Adrenal gland (tissue), 5 donors: ENCODE measurements around the gene AHR.

Source experiments
- POLR2A ChIP-seq, 2 donors: fragments of 450-650 bp; IDR thresholded peaks; one replicate each; pipeline ENCODE4 v1.6.1; 2017; ENCODE audit warnings: antibody characterized with exemption in 2 of 2, mild to moderate bottlenecking in 2 of 2, moderate library complexity in 1 of 2
- TF ChIP-seq, protein P1 (sequence below), 6 experiments: fragments of 450-650 bp in 4 of 6; fragments of 200-600 bp in 2 of 6; sonication (generic) in 1 of 6; IDR thresholded peaks; 1 replicate in 5 of 6; 2 replicates in 1 of 6; pipeline versions ENCODE4 v1.5.1 to v1.8.0; 2016 to 2021; ENCODE audit warnings: antibody characterized with exemption in 6 of 6, mild to moderate bottlenecking in 2 of 6, moderate library complexity in 1 of 6
- donor health status: DM: no; HTN: no; CAD: no.

DNA sequence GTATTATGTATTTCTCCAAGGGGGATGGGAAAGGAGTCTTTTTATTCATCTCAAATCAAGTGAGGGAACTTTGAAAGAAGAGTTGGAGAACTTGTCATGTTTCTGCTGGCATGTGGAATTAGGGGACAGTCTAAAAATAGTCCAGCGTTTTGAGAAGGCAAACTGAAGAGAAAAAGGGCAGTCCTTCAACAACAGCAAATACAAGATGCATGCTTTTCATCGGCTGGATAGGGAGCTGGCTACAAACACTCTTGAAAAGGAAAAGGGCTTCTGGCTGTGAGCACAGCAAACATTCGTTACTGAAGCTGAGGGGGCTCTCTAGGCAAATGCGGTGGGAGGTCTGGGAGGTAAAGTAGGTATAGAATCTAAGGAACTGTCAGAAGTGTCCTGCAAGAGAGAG lies 91.9 kb downstream of the AHR start:
- TF ChIP-seq, protein P1, sequence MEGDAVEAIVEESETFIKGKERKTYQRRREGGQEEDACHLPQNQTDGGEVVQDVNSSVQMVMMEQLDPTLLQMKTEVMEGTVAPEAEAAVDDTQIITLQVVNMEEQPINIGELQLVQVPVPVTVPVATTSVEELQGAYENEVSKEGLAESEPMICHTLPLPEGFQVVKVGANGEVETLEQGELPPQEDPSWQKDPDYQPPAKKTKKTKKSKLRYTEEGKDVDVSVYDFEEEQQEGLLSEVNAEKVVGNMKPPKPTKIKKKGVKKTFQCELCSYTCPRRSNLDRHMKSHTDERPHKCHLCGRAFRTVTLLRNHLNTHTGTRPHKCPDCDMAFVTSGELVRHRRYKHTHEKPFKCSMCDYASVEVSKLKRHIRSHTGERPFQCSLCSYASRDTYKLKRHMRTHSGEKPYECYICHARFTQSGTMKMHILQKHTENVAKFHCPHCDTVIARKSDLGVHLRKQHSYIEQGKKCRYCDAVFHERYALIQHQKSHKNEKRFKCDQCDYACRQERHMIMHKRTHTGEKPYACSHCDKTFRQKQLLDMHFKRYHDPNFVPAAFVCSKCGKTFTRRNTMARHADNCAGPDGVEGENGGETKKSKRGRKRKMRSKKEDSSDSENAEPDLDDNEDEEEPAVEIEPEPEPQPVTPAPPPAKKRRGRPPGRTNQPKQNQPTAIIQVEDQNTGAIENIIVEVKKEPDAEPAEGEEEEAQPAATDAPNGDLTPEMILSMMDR (IDR thresholded peaks at IDR 0.05): no peak
- no peak for TF ChIP-seq POLR2A (IDR thresholded peaks at IDR 0.05)
